ENCODE results near the gene KANK2. TPM values are rescaled to one million over a fixed set of nuclear protein-coding genes. Genes with fewer than 3 reads are reported as not detected.

The KANK2 gene
- total and polyA plus RNA-seq, 2 of the 8 experiments (the other 6 are each of a cell fraction or from before 2014, with no cell fraction given): 25.2 to 42.3 TPM

- Histone ChIP-seq H3K23ac (ENCODE audit: insufficient read length) (no peak overlapping the region), H3K56ac (replicated peaks; ENCODE audit: insufficient read length, low read depth, low read length) (no peak overlapping the region), H3K4me3 (ENCODE audit: extremely low read depth in 1 of 4, insufficient read depth in 2 of 4, low read depth in 3 of 4, low read length in 4 of 4) (no peak overlapping the region), H4K20me1 (replicated peaks in 1 of 2; ENCODE audit: control insufficient read depth in 1 of 2, insufficient read depth in 2 of 2, low read length in 2 of 2) (peaks cover 10 to 27% of the 10 kb centered on the region in 2 experiments), H4K8ac (ENCODE audit: extremely low read depth, insufficient read depth, low read length) (no peak overlapping the region), H3K14ac (ENCODE audit: insufficient read length) (no peak overlapping the region), H3K27me3 (replicated peaks in 1 of 4; ENCODE audit: control insufficient read depth in 3 of 4, extremely low read depth in 1 of 4, insufficient read depth in 3 of 4, low read length in 3 of 4) (no peaks in the 10 kb centered on the region), H4K91ac (replicated peaks; ENCODE audit: insufficient read length, low read length) (no peak overlapping the region), H3K36me3 (ENCODE audit: control insufficient read depth in 2 of 4, insufficient read depth in 4 of 4, low read length in 3 of 4) (peaks cover 61 to 96% (median 86%) of the 10 kb centered on the region in 4 experiments), H2AFZ (ENCODE audit: low read length) (no peak overlapping the region), H2BK20ac (ENCODE audit: low read length) (no peak overlapping the region), H4K5ac (ENCODE audit: insufficient read length, low read depth, low read length) (no peak overlapping the region), H3K79me1 (ENCODE audit: low read depth, low read length) (no peaks in the 10 kb centered on the region; the same call in 1 of the 2 replicates), H2AK5ac (ENCODE audit: low read depth, low read length) (no peak overlapping the region), H3K27ac (ENCODE audit: low read depth, low read length) (no peak overlapping the region), H3K9ac (replicated peaks in 1 of 4; ENCODE audit: extremely low read depth in 1 of 4, low read depth in 3 of 4, low read length in 3 of 4) (no peak overlapping the region), H3K23me2 (ENCODE audit: low read depth, low read length) (no peaks in the 10 kb centered on the region), H3K18ac (ENCODE audit: extremely low read depth, low read length) (no peak overlapping the region), H3K4me2 (ENCODE audit: insufficient read depth in 1 of 2, low read depth in 2 of 2, low read length in 2 of 2) (no peak overlapping the region), H2BK5ac (ENCODE audit: low read depth, low read length) (no peak overlapping the region), H2BK15ac (ENCODE audit: low read length) (no peak overlapping the region), H3K9me3 (ENCODE audit: insufficient read depth in 2 of 2, low read depth in 1 of 2, low read length in 1 of 2) (no peaks in the 10 kb centered on the region), H2BK120ac (replicated peaks; ENCODE audit: low read depth, low read length) (no peak overlapping the region), H2BK12ac (ENCODE audit: low read depth, low read length) (no peak overlapping the region), H3K79me2 (ENCODE audit: control insufficient read depth in 1 of 2, insufficient read depth in 2 of 2, low read length in 2 of 2) (no peaks in the 10 kb centered on the region; a peak in 1 of 4 replicates), H3K4ac (replicated peaks; ENCODE audit: insufficient read length, low read depth, low read length) (no peak overlapping the region), H3K4me1 (replicated peaks in 1 of 4; ENCODE audit: control insufficient read depth in 3 of 4, insufficient read depth in 4 of 4, low read length in 3 of 4) (no peaks in the 10 kb centered on the region)
- ChIA-PET POLR2A (ENCODE audit: partially characterized antibody) (no interaction called here), CTCF (ENCODE audit: partially characterized antibody) (interaction anchor here (1.1 to 1.9 kb wide), 3 partner anchors 10 to 80 kb away, joined by 3 to 15 read pairs (median 4); no protein-coding TSS in a partner anchor)
- FAIRE-seq (no peak), DNase-seq (ENCODE audit: low read depth in 1 of 2, low spot score in 2 of 2) (no peak)
- 81% methylated on average over 11 of the region's 11 CpGs; no CpG with 5 or more reads in 1 of the 2 experiments for WGBS, 2 experiments (ENCODE audit: extremely low coverage in 1 of 2, insufficient coverage in 1 of 2, insufficient read length in 1 of 2, insufficient replicate concordance in 2 of 2, low coverage in 1 of 2, low lambda C conversion rate in 2 of 2, missing lambda C conversion rate in 1 of 2)
- TF ChIP-seq JUN (IDR thresholded peaks at IDR 0.05; ENCODE audit: low read depth, low read length) (no peak), POLR2AphosphoS5 (IDR thresholded peaks at IDR 0.05; ENCODE audit: low read depth, low read length) (0 out of 2 replicates have a peak, but pooled peaks have one; percentile 14), CTCF (IDR thresholded peaks at IDR 0.05; ENCODE audit: control extremely low read depth in 1 of 3, insufficient read depth in 1 of 3, low read depth in 1 of 3, low read length in 3 of 3) (no peak), PHF8 (conservative IDR thresholded peaks at IDR 0.05; ENCODE audit: low read depth, low read length) (no peak), ZNF274 (IDR thresholded peaks at IDR 0.05; ENCODE audit: borderline replicate concordance, extremely low read depth, low read length) (no peak), GABPA (IDR thresholded peaks at IDR 0.05; ENCODE audit: borderline replicate concordance, insufficient read depth, low read length) (no peak)
Observed at GRCh38 chr19:11115895-11116446, 81.4 kb downstream of the KANK2 start.

Data from H1 (cell line).